ENCODE results near the gene GRM4. TPM values are rescaled to one million over a fixed set of nuclear protein-coding genes. Genes with fewer than 3 reads are reported as not detected.

GRM4 gene
- total RNA-seq, 1 donor from 2014 or later: not detected

- DNase-seq (ENCODE audit: low read depth): no peak
- Histone ChIP-seq H3K27me3 (ENCODE audit: control insufficient read depth, insufficient read depth, low read length) (no peaks in the 10 kb centered on the region), H3K4me3 (ENCODE audit: low read depth, low read length) (no peak overlapping the region), H3K36me3 (ENCODE audit: control insufficient read depth, insufficient read depth, low read length) (no peaks in the 10 kb centered on the region)
- no peak for FAIRE-seq
- TF ChIP-seq CTCF (IDR thresholded peaks at IDR 0.05; ENCODE audit: insufficient read depth, low read length, severe bottlenecking): no peak
These were observed 31.0 kb downstream of the GRM4 start for GRCh38 chr6:34114695-34115402.

- no peak for TF ChIP-seq CTCF (IDR thresholded peaks at IDR 0.05; ENCODE audit: insufficient read depth, low read length, severe bottlenecking)
- DNase-seq (ENCODE audit: low read depth) (no peak), FAIRE-seq (no peak)
- no peaks in the 10 kb centered on the region for H3K27me3 ChIP-seq (ENCODE audit: control insufficient read depth, insufficient read depth, low read length)
- H3K36me3 ChIP-seq (ENCODE audit: control insufficient read depth, insufficient read depth, low read length): no peaks in the 10 kb centered on the region
- H3K4me3 ChIP-seq (ENCODE audit: low read depth, low read length): no peak overlapping the region
These were observed 32.4 kb downstream of the GRM4 start for GRCh38 chr6:34113532-34113931.

GRCh38 chr6:34112126-34112525, 33.8 kb downstream of the GRM4 start:
- Histone ChIP-seq H3K27me3 (ENCODE audit: control insufficient read depth, insufficient read depth, low read length) (no peaks in the 10 kb centered on the region), H3K36me3 (ENCODE audit: control insufficient read depth, insufficient read depth, low read length) (no peaks in the 10 kb centered on the region), H3K4me3 (ENCODE audit: low read depth, low read length) (no peak overlapping the region)
- no peak for DNase-seq (ENCODE audit: low read depth)
- no peak for TF ChIP-seq CTCF (IDR thresholded peaks at IDR 0.05; ENCODE audit: insufficient read depth, low read length, severe bottlenecking)
- no peak for FAIRE-seq

GRCh38 chr6:34110610-34111009, 35.3 kb downstream of the GRM4 start:
- no peak for DNase-seq (ENCODE audit: low read depth)
- TF ChIP-seq CTCF (IDR thresholded peaks at IDR 0.05; ENCODE audit: insufficient read depth, low read length, severe bottlenecking): no peak
- no peak for FAIRE-seq
- H3K36me3 ChIP-seq (ENCODE audit: control insufficient read depth, insufficient read depth, low read length): no peaks in the 10 kb centered on the region
- no peaks in the 10 kb centered on the region for H3K27me3 ChIP-seq (ENCODE audit: control insufficient read depth, insufficient read depth, low read length)
- H3K4me3 ChIP-seq (ENCODE audit: low read depth, low read length): no peak overlapping the region

GRCh38 chr6:34108176-34108575, 37.7 kb downstream of the GRM4 start:
- DNase-seq (ENCODE audit: low read depth): no peak

More at GRCh38 chr6:34108176-34108575, 37.7 kb downstream of the GRM4 start:
- no peak overlapping the region for H3K4me3 ChIP-seq (ENCODE audit: low read depth, low read length)
- no peak for FAIRE-seq
- no peak for TF ChIP-seq CTCF (IDR thresholded peaks at IDR 0.05; ENCODE audit: insufficient read depth, low read length, severe bottlenecking)
- H3K36me3 ChIP-seq (ENCODE audit: control insufficient read depth, insufficient read depth, low read length): no peaks in the 10 kb centered on the region
- peaks cover 1% of the 10 kb centered on the region for H3K27me3 ChIP-seq (ENCODE audit: control insufficient read depth, insufficient read depth, low read length)
